IPS-NIHi11 (cell line): ENCODE measurements around the gene IFT74.
A peak's percentile ranks its signal among the peaks of the same experiment; 100 is the strongest.

Experiments
- DNase-seq: peaks from one replicate; pipeline ENCODE4 v3.0.0; 2012; ENCODE audit warnings: mixed read lengths, low spot score

Gene IFT74

DNA sequence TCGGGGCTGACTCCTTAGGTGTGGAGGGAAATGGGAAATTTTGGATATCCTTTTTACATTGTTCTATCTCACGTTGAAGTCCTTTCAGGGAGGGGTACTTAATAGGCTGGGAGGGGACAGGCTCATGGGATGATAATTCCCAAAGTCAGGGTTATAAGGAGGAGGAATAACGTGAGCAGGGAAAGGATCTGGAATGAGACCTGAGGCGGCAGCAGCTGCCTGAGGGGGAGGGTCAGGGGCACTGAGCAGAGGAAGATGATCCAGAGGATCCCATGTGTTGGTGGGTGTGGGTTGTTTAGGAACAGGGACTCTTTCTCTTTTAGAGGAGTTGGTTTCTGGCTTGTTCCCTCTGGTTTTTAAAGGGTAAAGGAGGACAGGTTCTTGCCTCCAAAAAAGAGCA, 18.7 kb downstream of the IFT74 start:
- DNase-seq, result no peak

GRCh38 chr9:26975728-26976707, 19.8 kb downstream of the IFT74 start:
- DNase-seq, result no peak

DNA sequence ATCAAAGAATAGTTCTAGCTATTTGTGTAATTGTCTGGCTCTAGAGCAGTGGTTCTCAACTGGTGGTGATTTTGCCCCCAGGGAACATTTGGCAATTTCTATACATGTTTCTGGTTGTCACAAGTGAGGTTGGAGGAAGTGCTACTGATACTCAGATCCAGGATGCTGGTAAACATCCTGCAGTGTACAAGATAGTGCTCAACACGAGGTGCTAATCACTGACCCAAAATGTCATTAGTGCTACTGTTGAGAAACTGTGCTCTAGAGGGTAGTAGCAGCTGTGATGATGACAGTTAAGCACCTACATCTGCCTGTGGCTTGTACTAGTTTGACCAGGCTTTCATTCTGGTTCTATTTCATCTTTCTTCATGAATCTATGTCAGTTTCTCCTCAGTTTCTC, 27.1 kb downstream of the IFT74 start:
- DNase-seq, result no peak

DNA sequence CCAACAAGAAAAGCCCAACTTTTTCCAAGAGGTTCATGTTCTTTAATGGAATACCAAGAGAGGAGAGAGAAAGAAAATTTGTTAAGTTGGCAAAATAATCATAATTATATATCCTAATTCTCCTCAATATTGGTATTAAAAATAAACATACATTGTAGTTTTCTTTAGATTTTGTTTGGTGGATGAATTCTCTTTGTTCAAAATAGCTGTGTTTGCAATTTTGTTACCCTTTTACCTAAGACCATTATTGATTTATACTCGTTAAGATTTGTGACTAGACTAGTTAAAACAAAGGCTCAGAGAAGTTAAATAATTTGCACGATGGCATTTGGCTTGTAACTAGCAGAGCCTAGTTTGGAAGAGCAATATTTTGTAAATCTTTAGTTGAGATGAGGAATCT, 39.6 kb downstream of the IFT74 start:
- no peak for DNase-seq

GRCh38 chr9:27003426-27004077, 47.3 kb downstream of the IFT74 start:
- no peak for DNase-seq

DNA sequence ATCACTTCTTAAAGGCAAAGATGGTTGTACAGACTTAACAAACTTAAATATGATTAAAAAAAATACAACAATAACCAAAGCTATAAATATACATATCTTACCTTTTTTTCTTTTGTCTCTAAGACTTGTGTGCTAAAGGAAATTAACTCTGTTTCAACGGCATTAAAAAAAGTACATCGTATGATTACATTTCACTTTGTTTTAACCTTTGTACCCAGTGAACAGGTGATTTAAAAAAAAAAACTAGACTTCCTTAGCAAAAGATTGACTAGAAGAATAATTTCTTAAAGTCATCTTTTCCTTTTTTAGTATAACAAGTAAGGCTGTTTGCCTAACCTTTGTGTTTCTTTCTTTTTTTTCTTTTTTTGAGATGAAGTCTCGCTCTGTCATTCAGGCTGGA, 49.3 kb downstream of the IFT74 start, which contains the start of gene LRRC19:
TSS of gene LRRC19 (minus strand) at position 182 of the 400 bp plus-strand sequence. CDS start 5,978 bp downstream, outside the sequence.
- DNase-seq, result no peak

DNA sequence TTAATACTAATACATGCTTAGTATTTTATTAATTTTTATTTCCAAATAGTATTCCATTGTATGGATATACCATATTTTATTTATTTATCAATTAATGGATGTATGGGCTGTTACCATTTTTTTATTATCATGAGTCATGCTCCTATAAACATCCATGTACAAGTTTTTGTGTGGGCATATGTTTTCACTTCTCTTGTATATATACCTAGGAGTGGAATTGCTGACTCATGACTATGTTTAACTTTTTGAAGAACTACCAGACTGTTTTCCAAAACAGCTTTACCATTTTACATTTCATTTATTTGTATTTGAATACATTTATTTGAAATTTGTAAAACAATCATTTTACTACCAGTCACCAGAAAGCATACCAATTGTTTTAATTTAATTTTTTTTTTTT, 63.4 kb downstream of the IFT74 start:
- no peak for DNase-seq

GRCh38 chr9:27022920-27023319, 66.7 kb downstream of the IFT74 start:
- no peak for DNase-seq

DNA sequence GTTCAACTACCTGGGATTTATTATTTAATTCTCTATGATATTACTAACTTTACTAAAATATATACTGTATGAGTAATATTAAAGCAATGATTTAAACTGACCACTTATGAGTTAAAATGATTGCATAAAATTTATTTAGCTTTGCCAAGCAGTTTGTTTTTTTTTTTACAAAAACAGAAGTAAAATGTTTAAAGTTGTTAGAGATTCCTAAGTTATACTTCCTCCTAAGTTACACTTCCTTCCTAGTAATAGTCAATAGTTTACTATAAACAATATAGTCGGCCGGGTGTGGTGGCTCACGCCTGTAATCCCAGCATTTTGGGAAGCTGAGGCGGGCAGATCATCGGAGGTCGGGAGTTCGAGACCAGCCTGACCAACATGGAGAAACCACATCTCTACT, 73.0 kb downstream of the IFT74 start:
- DNase-seq, result no peak

GRCh38 chr9:27033815-27034403, 77.7 kb downstream of the IFT74 start:
- peak; percentile 44 for DNase-seq

- no peak for DNase-seq
Observed at GRCh38 chr9:27037499-27037898, 81.3 kb downstream of the IFT74 start.

GRCh38 chr9:27041746-27042145, 85.5 kb downstream of the IFT74 start:
- no peak for DNase-seq

DNA sequence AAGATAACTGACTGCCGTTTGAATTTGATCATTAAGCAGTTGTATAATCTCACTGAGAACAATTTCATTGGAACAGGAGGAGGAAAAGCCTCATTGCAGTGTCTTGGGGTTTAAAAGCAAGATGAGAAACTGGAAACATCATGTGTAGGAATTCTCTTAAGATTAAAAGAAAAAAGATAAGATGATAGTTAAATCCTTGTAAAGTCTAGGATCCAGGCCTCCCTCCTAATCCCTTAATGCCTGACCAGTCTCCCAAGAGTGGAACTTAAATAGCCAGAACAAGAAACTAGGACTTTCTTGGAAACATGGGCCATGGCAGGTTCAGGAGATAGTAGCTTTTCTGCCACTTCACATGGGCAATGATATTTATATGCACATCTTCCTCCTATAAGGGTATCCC, 86.3 kb downstream of the IFT74 start:
- no peak for DNase-seq

- DNase-seq, result no peak
Observed at GRCh38 chr9:27043176-27043575, 87.0 kb downstream of the IFT74 start.

DNA sequence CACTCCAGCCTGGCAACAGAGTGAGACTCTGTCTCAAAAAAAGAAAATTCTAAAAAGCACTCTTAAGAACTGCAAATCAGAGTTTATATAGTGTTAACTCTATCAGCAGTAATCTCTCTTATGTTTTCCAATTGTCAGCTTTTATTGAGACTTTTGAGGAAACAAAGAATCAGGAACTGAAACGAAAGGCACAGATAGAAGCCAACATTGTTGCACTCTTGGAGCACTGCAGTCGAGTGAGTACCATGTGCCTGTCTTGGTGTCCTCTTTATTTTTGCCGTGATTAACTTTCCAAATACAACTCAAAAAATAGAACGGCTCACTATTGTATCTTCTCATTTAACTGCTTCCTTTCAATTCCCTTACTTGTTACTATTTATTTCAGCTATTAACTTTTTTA, 90.9 kb downstream of the IFT74 start:
- no peak for DNase-seq

- no peak for DNase-seq
Observed at GRCh38 chr9:27053369-27054022, 97.3 kb downstream of the IFT74 start.

- DNase-seq, result no peak
Observed at GRCh38 chr9:27054125-27054524, 97.9 kb downstream of the IFT74 start.

DNA sequence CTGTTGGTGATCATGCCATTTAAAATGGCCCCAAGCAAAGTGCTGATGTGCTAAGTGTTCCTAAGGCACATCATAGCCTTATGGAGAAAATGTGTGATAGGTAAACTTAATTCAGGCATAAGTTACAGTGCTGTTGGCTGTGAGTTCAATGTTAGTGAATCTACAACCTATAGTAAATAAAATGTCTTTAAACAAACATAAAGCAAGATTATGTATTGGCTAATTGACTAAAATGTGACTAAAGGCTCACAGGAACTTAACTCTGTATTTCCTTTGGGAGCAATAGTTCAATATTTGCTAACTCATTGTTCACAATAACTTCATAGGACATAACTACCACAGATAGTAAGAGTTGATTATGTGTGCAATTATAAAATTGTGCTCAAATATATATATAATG, 98.6 kb downstream of the IFT74 start:
- DNase-seq, result no peak

- no peak for DNase-seq
Observed at GRCh38 chr9:27059412-27059811, 103.2 kb downstream of the IFT74 start.

- no peak for DNase-seq
Observed at GRCh38 chr9:27059907-27060306, 103.7 kb downstream of the IFT74 start.

- DNase-seq, result no peak
Observed at GRCh38 chr9:27065288-27065687, 109.1 kb downstream of the IFT74 start.
